ENCODE measurements around the gene KRTAP5-11.
"Not testable (repeated sequence)": the region's sequence is repeated elsewhere in the genome, so short reads cannot be mapped to it uniquely, and the experiment has no call there.

KRTAP5-11 gene

DNA sequence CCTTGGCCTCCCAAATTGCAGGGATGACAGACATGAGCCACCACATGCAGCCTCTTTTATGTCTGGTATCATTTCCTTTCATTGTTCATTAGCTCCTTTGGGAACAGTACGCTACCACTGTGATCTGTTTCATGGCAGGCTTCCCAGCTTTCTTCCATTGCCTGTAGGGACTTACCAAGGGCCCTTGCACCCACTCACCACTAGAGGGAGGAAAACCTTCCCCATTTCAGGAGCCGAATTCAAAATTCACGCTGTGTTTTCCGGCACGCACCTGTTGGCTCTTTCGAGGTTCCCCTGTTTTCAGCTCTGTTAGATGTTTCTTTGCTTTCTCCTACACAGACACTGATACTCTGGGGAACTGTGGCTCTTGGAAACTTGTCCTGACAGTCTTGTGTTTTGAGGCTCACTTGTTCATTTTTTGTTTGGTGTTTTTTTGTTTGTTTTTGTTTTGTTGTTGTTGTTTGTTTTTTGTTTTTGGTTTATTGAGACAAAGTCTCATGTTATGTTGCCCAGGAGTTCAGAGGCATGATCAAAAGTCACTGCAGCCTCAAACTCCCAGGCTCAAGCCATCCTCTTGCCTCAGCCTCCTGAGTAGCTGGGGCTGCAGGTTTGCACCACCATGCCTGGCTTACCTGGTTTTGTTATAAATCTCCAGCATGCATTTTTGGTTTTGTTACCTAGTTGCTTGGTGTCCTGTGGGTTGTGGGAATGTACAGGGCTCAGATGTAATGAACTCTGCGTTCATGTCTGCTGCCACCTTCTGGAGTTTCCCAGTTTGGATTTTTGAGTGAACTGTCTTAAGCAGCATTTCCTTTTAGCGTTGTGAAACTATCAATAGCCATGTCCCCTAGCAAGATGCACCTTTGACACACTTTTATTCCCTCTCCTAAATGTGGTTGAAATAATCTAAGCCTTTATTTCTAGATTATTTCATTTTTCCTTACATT, 2.3 kb downstream of the KRTAP5-11 start:
- peak; percentile 74 for DNase-seq

DNA sequence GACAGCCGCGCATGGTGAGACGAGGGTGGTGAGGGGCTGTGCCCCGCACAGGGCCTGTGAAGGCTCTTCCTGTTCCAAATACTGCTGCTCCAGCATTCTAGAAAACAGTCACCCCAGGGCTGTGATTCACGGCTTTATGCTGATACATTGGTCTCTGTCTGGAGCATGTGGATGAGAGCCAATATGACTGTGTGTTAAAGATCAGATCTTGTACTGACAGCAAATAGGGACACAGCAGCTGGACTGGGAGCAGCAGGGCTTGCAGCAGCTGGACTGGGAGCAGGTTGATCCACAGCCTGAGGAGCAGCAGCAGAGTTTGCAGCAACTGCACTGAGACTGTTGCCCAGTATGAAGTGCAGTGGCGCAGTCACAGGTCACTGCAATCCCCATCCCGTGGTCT, 3.2 kb downstream of the KRTAP5-11 start:
- DNase-seq = not testable (repeated sequence)

DNA sequence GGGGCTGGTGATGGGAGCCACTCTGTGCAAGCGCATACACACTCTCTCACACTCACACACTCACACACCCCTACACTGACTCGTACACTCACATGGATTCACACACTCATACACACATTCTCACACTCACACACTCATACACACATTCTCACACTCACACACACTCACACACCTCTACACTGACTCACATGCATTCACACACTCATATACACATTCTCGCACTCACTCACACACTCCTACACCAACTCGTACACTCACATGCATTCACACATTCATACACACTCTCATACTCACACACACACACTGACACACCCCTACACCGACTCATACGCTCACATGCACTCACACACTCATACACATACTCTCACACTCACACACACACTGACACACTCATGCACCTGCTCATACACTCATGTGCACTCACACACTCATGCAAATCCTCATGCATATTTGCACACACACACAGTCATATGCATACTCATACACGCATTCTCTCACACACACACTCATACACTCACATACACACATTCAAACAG, 5.1 kb downstream of the KRTAP5-11 start:
- no peak for DNase-seq

- not testable (repeated sequence) for DNase-seq
These were observed 5.8 kb downstream of the KRTAP5-11 start for GRCh38 chr11:71576688-71577465.

- DNase-seq = no peak
These were observed 6.8 kb downstream of the KRTAP5-11 start for GRCh38 chr11:71575723-71576424.

DNA sequence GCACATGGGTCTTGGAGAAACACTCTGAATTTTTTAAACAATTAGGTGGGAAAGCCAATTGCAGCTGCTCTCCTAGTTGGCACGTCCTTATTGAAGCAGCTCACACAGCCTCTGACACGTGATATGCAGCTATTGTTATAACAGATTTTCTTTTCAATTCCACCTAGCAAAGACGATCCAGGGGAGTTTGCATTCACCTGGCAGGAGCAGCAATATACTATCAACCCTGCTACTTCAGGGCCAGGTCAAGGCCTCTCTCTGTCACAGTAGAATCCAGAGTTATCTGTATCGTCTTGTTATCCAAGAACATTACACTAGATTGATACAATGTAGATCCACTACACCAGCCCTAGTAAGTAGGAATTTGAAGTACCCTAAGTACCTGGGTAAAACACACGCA, 8.3 kb downstream of the KRTAP5-11 start:
- peak; percentile 75 for DNase-seq

DNA sequence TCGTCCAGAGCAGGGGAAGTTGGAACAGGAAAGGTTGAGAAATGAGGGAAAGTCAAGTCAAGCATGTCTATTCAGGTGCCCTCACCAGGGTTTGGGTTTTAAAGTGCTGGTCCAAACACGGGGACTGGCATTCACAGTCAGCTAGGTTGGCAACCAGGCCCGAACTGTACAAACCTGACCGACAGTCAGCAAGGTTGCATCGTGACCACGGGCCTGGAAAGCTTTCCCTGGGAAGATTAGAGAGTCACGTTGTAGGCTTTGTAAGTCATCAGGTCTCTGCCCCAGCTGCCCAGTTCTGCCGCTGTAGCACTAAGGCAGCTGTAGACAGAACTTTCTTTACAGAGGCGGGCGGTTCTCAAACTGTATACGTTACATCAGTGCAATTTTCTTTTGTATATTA, 9.9 kb downstream of the KRTAP5-11 start:
- no peak for DNase-seq

DNA sequence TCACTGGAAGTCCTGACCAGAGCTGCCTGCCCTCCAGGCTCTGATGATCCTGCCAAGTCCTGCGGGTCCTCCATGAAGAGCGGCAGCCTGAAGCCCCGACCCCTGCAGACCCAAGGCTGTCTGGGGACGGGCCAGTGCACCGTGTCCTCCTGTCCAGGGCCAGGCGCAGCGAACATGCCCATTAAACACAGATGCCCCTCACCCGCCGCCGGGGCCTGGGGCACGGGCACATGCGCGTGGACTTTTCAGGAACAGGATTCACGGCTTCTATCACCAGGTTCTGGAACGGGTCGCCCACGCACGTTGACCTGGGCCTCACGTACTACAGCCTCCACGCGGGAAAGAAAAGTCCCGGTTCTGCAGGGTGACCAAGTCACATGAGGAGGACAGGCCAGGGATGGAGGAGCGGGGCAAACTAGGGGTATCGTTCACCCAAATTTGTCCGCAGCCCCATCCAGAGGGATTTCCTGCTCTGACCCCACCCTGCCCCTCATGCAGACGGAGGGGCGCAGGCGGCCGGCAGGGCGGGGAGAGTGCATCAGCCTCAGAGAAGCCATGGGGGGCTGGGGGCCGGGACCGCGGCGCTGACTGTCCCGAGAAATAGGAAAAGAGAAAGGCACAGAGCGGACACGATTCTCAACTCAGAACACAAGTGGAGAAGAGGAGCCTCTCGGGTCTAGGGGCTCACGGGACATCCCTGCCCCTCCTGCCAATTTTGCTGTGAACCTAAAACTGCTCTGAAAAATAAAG, 11.4 kb downstream of the KRTAP5-11 start:
- DNase-seq = not testable (repeated sequence)

- DNase-seq = no peak
These were observed 13.8 kb downstream of the KRTAP5-11 start for GRCh38 chr11:71568704-71569349.

DNA sequence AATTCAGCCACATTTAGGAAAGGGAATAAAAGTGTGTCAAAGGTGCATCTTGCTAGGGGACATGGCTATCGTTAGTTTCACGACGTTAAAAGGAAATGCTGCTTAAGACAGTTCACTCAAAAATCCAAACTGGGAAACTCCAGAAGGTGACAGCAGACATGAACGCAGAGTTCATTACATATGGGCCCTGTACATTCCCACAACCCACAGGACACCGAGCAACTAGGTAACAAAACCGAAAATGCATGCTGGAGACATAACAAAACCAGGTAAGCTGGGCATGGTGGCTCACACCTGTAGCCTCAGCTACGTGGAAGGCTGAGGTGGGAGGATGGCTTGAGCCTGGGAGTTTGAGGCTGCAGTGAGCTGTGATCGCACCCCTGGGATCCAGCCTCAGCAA, 15.0 kb downstream of the KRTAP5-11 start:
- not testable (repeated sequence) for DNase-seq

DNA sequence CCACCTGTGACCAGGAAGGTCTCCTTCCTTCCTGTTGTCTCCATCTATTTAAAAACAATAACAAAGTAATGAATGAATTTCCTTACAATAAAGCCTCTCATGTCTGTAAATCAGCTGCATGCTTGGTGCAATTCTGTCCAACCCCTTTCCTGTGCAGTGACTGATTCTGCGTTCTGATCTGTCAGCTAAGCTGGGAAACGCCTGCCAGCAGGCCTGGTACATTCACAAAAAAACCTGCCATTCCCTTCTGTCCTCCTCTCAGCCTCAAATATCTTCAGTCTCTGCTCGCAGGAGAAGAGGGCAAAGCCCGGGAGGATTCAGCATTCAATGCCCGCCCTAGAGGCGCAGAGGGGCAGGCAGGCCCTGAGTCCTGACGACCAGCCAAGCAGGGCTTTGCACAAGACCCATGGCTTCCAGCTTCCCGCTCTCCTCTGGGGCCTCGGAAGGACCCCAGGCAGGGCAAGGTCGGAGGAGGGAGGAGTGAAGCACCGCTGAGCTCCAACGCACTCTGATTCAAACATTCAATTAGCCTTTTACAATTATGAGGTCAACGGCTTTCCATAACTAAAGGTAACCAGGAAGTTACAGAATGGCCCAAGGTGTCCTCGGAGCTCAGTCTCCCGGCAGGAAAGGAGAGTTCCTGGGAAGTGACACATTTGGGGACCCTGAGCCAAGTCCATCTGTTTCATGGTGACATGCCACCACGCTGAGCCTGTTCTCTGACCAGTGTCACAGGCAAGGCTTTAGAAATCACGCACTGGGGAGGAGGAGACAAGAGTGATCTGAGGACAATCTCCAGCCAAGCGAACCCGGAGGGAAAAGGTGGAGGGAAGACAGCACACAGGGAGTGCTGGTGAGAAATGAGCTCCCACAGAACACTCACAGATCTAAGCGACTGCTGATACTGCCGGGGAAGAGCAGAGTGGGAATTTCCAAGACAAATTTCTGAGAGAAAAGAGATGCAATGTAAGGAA, 15.8 kb downstream of the KRTAP5-11 start:
- DNase-seq = not testable (repeated sequence)

DNA sequence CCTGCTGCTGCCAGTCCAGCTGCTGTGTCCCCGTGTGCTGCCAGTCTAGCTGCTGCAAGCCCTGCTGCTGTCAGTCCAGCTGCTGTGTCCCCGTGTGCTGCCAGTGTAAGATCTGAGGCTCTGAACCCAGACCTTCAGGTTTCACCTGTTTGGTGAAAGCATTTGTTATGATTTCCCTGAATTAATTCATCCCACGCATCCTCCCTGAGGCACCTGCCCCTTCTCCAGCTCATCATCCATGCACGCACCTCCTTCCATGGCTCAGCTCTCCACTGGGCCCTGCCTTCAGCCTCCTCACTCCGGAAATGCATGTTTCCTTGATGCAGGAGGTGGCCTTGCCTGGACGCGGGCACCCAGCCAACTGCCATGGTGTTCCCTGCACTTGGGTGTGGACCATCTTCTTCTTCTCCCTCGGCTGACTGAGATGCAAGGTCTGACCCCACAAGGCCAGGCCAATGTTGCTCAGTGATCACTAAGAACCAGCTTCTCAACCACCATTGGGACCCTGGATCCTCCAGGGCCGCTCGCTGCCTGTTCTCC, 16.5 kb downstream of the KRTAP5-11 start:
- no peak for DNase-seq

- no peak for DNase-seq
These were observed 17.4 kb downstream of the KRTAP5-11 start, which contains the start of gene KRTAP5-10 for GRCh38 chr11:71565263-71565662. Gene KRTAP5-10 (plus strand): TSS chr11:71565563. CDS start chr11:71565588, 25 bp downstream.

DNA sequence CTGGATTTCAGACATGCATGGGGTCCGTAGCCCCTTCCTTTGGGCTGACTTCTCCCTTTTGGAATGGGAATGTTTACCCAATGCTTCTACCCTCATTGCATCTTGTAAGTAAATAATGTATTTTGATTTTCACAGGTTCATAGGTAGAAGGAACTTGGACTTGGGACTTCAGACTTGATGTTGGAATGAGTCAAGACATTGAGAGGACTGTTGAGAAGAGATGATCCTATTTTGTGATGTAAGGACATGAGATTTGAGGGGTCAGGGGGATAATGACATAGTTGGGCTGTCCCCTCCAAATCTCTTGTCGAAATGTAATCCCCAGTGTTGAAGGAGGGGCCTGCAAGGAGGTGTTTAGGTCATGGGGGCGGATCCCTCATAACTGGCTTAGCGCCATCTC, 18.2 kb downstream of the KRTAP5-11 start:
- DNase-seq = no peak

- no peak for DNase-seq
These were observed 19.3 kb downstream of the KRTAP5-11 start for GRCh38 chr11:71563406-71563805.

GRCh38 chr11:71562120-71562519, 20.6 kb downstream of the KRTAP5-11 start:
- DNase-seq = no peak

DNA sequence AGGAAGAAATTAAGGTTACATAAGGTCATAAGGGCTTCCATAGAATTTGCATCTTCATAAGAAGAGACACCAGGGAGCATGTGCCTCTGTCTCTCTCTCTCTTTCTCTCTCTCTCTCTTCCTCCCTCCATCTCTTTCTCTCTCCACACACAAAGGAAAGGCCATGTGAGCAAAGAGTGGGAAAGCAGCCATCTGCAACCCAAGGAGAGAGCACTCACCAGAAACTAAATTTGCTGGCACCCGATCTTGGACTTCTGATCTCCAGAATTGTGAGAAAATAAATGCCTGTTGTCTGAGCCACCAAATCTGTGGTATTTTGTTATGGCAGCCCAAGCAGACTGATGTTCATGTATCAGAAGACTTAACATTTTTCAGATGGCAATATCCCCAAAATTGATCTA, 23.7 kb downstream of the KRTAP5-11 start:
- DNase-seq = no peak

DNA sequence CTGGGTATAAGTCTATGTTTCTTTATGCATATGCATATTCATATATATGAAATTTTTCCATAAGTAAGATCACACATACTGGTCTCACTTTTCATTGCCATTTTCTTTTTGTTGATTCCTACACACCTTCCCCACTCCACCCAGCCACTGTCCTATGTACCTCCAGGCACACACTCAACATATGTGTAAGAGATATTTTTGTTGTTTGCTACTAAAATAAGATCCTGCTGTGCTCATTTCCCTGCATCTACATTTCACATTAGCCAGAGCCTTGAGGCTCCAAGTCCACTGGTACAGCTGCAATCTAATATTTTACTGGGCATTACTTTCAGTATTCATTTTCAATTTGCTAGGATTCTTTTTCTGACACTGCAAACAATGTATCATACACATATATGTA, 25.4 kb downstream of the KRTAP5-11 start:
- DNase-seq = no peak

- DNase-seq = no peak
These were observed 26.7 kb downstream of the KRTAP5-11 start for GRCh38 chr11:71556018-71556417.

DNA sequence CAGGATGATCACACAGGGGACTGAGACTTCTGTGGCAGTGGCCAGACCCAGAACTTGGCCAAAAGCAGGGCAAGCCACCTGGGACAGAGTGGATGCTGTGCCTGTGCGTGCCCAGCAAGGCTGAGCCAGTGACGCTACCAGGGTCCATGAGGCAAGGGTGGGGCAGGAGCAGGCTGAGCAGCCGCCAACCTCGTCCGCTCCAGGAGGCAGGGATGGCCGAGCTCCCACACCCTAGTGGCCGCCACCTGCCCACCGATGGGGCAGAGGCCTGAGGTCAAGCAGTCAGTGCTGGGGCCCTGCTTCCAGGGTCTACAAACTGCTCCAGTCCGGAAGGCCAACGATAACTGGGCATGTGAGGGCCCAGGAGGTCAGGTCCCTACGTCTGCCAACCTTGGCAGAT, 27.2 kb downstream of the KRTAP5-11 start:
- DNase-seq = no peak
